H1 (cell line): ENCODE results near the gene GPATCH2. TPM values are rescaled to one million over a fixed set of nuclear protein-coding genes. Genes with fewer than 3 reads are reported as not detected.

Experiments used
- CTCF ChIA-PET: fragments of 300-600 bp; sonication (Branson Sonifier 250); formaldehyde crosslinking; loops from one replicate; lab custom pipeline; 2021; ENCODE audit not compliant: partially characterized antibody; lab: Charles Lee
- POLR2A ChIA-PET: fragments of 300-600 bp; sonication (Branson Sonifier 250); formaldehyde crosslinking; loops from one replicate; lab custom pipeline; 2021; ENCODE audit warnings: inconsistent platforms; ENCODE audit not compliant: partially characterized antibody; lab: Charles Lee
- DNase-seq, 2 experiments: peaks; one replicate each; pipeline versions ENCODE4 v3.0.0 to v3.0.0-alpha.2; 2010 to 2022; ENCODE audit warnings: low spot score in 2 of 2, low read depth in 1 of 2, mixed read lengths in 1 of 2
- FAIRE-seq: peaks from 2 replicates; lab custom pipeline; 2011; peaks lifted over from hg19 to GRCh38; lab: Jason Lieb, UNC
- H2AFZ ChIP-seq: 2 replicates; pipeline ENCODE4 v1.8.1; 2012; ENCODE audit warnings: low read length, inconsistent platforms
- H2AK5ac ChIP-seq: 2 replicates; pipeline ENCODE4 v1.6.1; 2013; ENCODE audit warnings: low read depth, low read length
- H2BK120ac ChIP-seq: replicated peaks from 2 replicates; pipeline ENCODE3; 2013; ENCODE audit warnings: low read depth, low read length, inconsistent platforms
- H2BK12ac ChIP-seq: 2 replicates; pipeline ENCODE4 v1.6.1; 2013; ENCODE audit warnings: low read depth, low read length
- H2BK15ac ChIP-seq: 2 replicates; pipeline ENCODE4 v1.6.1; 2013; ENCODE audit warnings: low read length
- H2BK20ac ChIP-seq: 2 replicates; pipeline ENCODE4 v1.6.1; 2013; ENCODE audit warnings: low read length
- H2BK5ac ChIP-seq: 2 replicates; pipeline ENCODE4 v1.6.1; 2013; ENCODE audit warnings: low read depth, low read length
- H3K14ac ChIP-seq: 2 replicates; pipeline ENCODE4 v1.6.1; 2013; ENCODE audit warnings: inconsistent platforms; ENCODE audit not compliant: insufficient read length
- H3K18ac ChIP-seq: 2 replicates; pipeline ENCODE4 v1.6.1; 2013; ENCODE audit warnings: low read length; ENCODE audit errors: extremely low read depth
- H3K23ac ChIP-seq: 2 replicates; pipeline ENCODE4 v1.6.1; 2013; ENCODE audit warnings: inconsistent platforms; ENCODE audit not compliant: insufficient read length
- H3K23me2 ChIP-seq: 2 replicates; pipeline ENCODE4 v1.6.1; 2013; ENCODE audit warnings: low read depth, low read length
- H3K27ac ChIP-seq: 2 replicates; pipeline ENCODE4 v1.6.1; 2011; ENCODE audit warnings: low read depth, low read length, inconsistent platforms
- H3K27me3 ChIP-seq, 4 experiments: replicated peaks in 1 of 4; 1 replicate in 1 of 4; 2 replicates in 3 of 4; pipeline versions ENCODE4 v1.6.1 to v1.8.1; 2011 to 2013; ENCODE audit warnings: low read length in 3 of 4, mild to moderate bottlenecking in 3 of 4, inconsistent platforms in 2 of 4, mixed read lengths in 2 of 4, moderate library complexity in 1 of 4; ENCODE audit not compliant: control insufficient read depth in 3 of 4, insufficient read depth in 3 of 4; ENCODE audit errors: extremely low read depth in 1 of 4
- H3K36me3 ChIP-seq, 4 experiments: 2 replicates each; pipeline versions ENCODE4 v1.6.1 to v1.8.1; 2011 to 2013; ENCODE audit warnings: mild to moderate bottlenecking in 4 of 4, low read length in 3 of 4, moderate library complexity in 2 of 4, control low read depth in 1 of 4, inconsistent platforms in 1 of 4; ENCODE audit not compliant: insufficient read depth in 4 of 4, control insufficient read depth in 2 of 4
- H3K4ac ChIP-seq: replicated peaks from 2 replicates; pipeline ENCODE3; 2013; ENCODE audit warnings: low read length, low read depth, mixed read lengths, inconsistent platforms; ENCODE audit not compliant: insufficient read length
- H3K4me1 ChIP-seq, 4 experiments: replicated peaks in 1 of 4; 1 replicate in 1 of 4; 2 replicates in 3 of 4; pipeline versions ENCODE4 v1.6.1 to v1.8.1; 2011 to 2013; ENCODE audit warnings: low read length in 3 of 4, inconsistent platforms in 2 of 4, mixed read lengths in 1 of 4; ENCODE audit not compliant: insufficient read depth in 4 of 4, control insufficient read depth in 3 of 4
- H3K4me2 ChIP-seq, 2 experiments: 2 replicates each; pipeline versions ENCODE4 v1.6.1 to v1.8.1; 2011 to 2013; ENCODE audit warnings: low read depth in 2 of 2, low read length in 2 of 2, control low read depth in 1 of 2, inconsistent platforms in 1 of 2, mild to moderate bottlenecking in 1 of 2; ENCODE audit not compliant: insufficient read depth in 1 of 2
- H3K4me3 ChIP-seq, 4 experiments: fragments of 200-600, 300-600 bp in 1 of 4; sonication (generic), shearing (Covaris generic), sonication (Bioruptor Twin) in 1 of 4; 2 replicates each; pipeline versions ENCODE4 v1.5.1 to v1.8.1; 2011 to 2016; ENCODE audit warnings: low read length in 4 of 4, low read depth in 3 of 4, control low read depth in 2 of 4, inconsistent platforms in 2 of 4, mild to moderate bottlenecking in 2 of 4, mixed read lengths in 1 of 4, moderate library complexity in 1 of 4; ENCODE audit not compliant: insufficient read depth in 2 of 4; ENCODE audit errors: extremely low read depth in 1 of 4
- H3K56ac ChIP-seq: replicated peaks from 2 replicates; pipeline ENCODE3; 2013; ENCODE audit warnings: low read depth, mild to moderate bottlenecking, mixed read lengths, low read length, inconsistent platforms; ENCODE audit not compliant: insufficient read length
- H3K79me1 ChIP-seq: 2 replicates; pipeline ENCODE4 v1.6.1; 2013; ENCODE audit warnings: low read depth, low read length, control low read depth
- H3K79me2 ChIP-seq, 2 experiments: 2 replicates each; pipeline versions ENCODE4 v1.6.1 to v1.8.1; 2012 to 2013; ENCODE audit warnings: low read length in 2 of 2, mild to moderate bottlenecking in 2 of 2, inconsistent platforms in 1 of 2; ENCODE audit not compliant: insufficient read depth in 2 of 2, control insufficient read depth in 1 of 2
- H3K9ac ChIP-seq, 4 experiments: replicated peaks in 1 of 4; 1 replicate in 1 of 4; 2 replicates in 3 of 4; pipeline versions ENCODE4 v1.6.1 to v1.8.1; 2011 to 2013; ENCODE audit warnings: low read depth in 3 of 4, low read length in 3 of 4, control low read depth in 2 of 4, mild to moderate bottlenecking in 2 of 4, moderate library complexity in 2 of 4, inconsistent platforms in 1 of 4; ENCODE audit errors: extremely low read depth in 1 of 4
- H3K9me3 ChIP-seq, 2 experiments: 2 replicates each; pipeline versions ENCODE4 v1.6.1 to v1.8.1; 2012 to 2013; ENCODE audit warnings: mild to moderate bottlenecking in 2 of 2, moderate library complexity in 2 of 2, control low read depth in 1 of 2, inconsistent platforms in 1 of 2, low read depth in 1 of 2, low read length in 1 of 2, mixed read lengths in 1 of 2; ENCODE audit not compliant: insufficient read depth in 2 of 2
- H4K20me1 ChIP-seq, 2 experiments: replicated peaks in 1 of 2; 2 replicates each; pipeline versions ENCODE3 to v1.8.1; 2011 to 2013; ENCODE audit warnings: inconsistent platforms in 2 of 2, low read length in 2 of 2, mild to moderate bottlenecking in 1 of 2; ENCODE audit not compliant: insufficient read depth in 2 of 2, control insufficient read depth in 1 of 2
- H4K5ac ChIP-seq: 2 replicates; pipeline ENCODE4 v1.6.1; 2013; ENCODE audit warnings: low read length, low read depth, mixed read lengths, inconsistent platforms; ENCODE audit not compliant: insufficient read length
- H4K8ac ChIP-seq: 2 replicates; pipeline ENCODE4 v1.8.0; 2013; ENCODE audit warnings: mild to moderate bottlenecking, moderate library complexity, low read length, inconsistent platforms; ENCODE audit not compliant: insufficient read depth; ENCODE audit errors: extremely low read depth
- H4K91ac ChIP-seq: replicated peaks from 2 replicates; pipeline ENCODE3; 2013; ENCODE audit warnings: low read length, mixed read lengths, inconsistent platforms; ENCODE audit not compliant: insufficient read length
- GTF2F1 ChIP-seq: IDR thresholded peaks from 2 replicates; pipeline ENCODE4 v1.6.1; 2012; ENCODE audit warnings: low read depth, low read length, improper control_type of control experiment, borderline replicate concordance
- WGBS, 2 experiments: shearing (Covaris generic) in 1 of 2; methylation state at CpG; one replicate each; pipeline versions ENCODE4 v1.1.6 to v1.1.7; 2013 to 2015; ENCODE audit warnings: low lambda C conversion rate in 2 of 2, mixed read lengths in 2 of 2, inconsistent platforms in 1 of 2, low coverage in 1 of 2, missing lambda C conversion rate in 1 of 2; ENCODE audit not compliant: insufficient replicate concordance in 2 of 2, insufficient coverage in 1 of 2, insufficient read length in 1 of 2; ENCODE audit errors: extremely low coverage in 1 of 2, missing lambda C conversion rate in 1 of 2; 5-methylcytosine and 5-hydroxymethylcytosine counted together
- polyA plus RNA-seq, 7 experiments: library from polyadenylated mRNA; depleted of rRNA in 3 of 7; stranded (reverse) in 5 of 7; unstranded in 2 of 7; fragments of >200 nt in 5 of 7; fragments of 200-250 nt in 2 of 7; gene quantifications; 1 replicate in 5 of 7; 2 replicates in 1 of 7; 4 replicates in 1 of 7; pipeline versions ENCODE4 v1.2.1 to v1.2.3, GENCODE V29; 2011 to 2013; ENCODE audit warnings: missing spikeins in 2 of 7, mixed read lengths in 2 of 7
- total RNA-seq: library from RNA; stranded (reverse); fragmentation: NEBNext Ultra II Directional; extraction: Animal tissue kit (Norgen Biotek cat#: 25700); gene quantifications from 2 replicates; pipeline ENCODE4 v1.2.1, GENCODE V29; 2021

The GPATCH2 gene
- total and polyA plus RNA-seq, 2 of the 8 experiments (the other 6 are each of a cell fraction or from before 2014, with no cell fraction given): 3.9 to 13.1 TPM

- no peak overlapping the region for H2BK20ac ChIP-seq
- no peak overlapping the region for H3K14ac ChIP-seq
- H3K79me2 ChIP-seq: peaks cover 0 to 37% of the 10 kb centered on the region in 2 experiments; a peak in 2 of 4 replicates
- TF ChIP-seq GTF2F1: no peak
- no peak overlapping the region for H2AK5ac ChIP-seq
- no peak overlapping the region for H3K23ac ChIP-seq
- no peak overlapping the region for H2AFZ ChIP-seq
- ChIA-PET CTCF (interaction anchor here (0.5 to 1.2 kb wide), 4 partner anchors 9 to 919 kb away, joined by 3 to 5 read pairs (median 3); partner anchors contain the start of genes GPATCH2 and SPATA17), POLR2A (no interaction called here)
- no peak overlapping the region for H4K91ac ChIP-seq
- peaks cover 0 to 3% (median 0%) of the 10 kb centered on the region in 4 experiments; a peak in 3 of 7 replicates for H3K4me1 ChIP-seq
- peaks cover 2 to 14% (median 4%) of the 10 kb centered on the region in 4 experiments; a peak in 6 of 8 replicates for H3K36me3 ChIP-seq
- H3K27ac ChIP-seq: no peak overlapping the region
- no peaks in the 10 kb centered on the region for H3K23me2 ChIP-seq
- no peak overlapping the region; a peak in 1 of 7 replicates for H3K9ac ChIP-seq
- no peak overlapping the region for H3K18ac ChIP-seq
- H2BK15ac ChIP-seq: no peak overlapping the region
- H3K9me3 ChIP-seq: no peaks in the 10 kb centered on the region
- no peak overlapping the region for H2BK120ac ChIP-seq
- 88% methylated on average over 3 of the region's 3 CpGs; no CpG with 5 or more reads in 1 of the 2 experiments for WGBS, 2 experiments
- peaks cover 0 to 2% of the 10 kb centered on the region in 2 experiments for H4K20me1 ChIP-seq
- no peak for FAIRE-seq
- H3K56ac ChIP-seq: no peak overlapping the region
- H3K27me3 ChIP-seq: no peaks in the 10 kb centered on the region
- H2BK12ac ChIP-seq: no peak overlapping the region
- H3K79me1 ChIP-seq: peaks cover 4% of the 10 kb centered on the region; the same call in 1 of the 2 replicates
- H2BK5ac ChIP-seq: no peak overlapping the region
- H3K4me2 ChIP-seq: no peak overlapping the region
- H3K4ac ChIP-seq: no peak overlapping the region
- no peak overlapping the region for H4K5ac ChIP-seq
- H4K8ac ChIP-seq: no peak overlapping the region
- DNase-seq: no peak
- no peak overlapping the region for H3K4me3 ChIP-seq
These were observed 8.8 kb downstream of the GPATCH2 start for GRCh38 chr1:217622042-217622441.
